H9 (cell line): Measurements from ENCODE around the gene NCMAP. TPM values are rescaled to one million over a fixed set of nuclear protein-coding genes. Genes with fewer than 3 reads are reported as not detected.

ENCODE experiments used
- DNase-seq: peaks from one replicate; pipeline ENCODE4 v3.0.0-alpha.2; 2017
- H2AFZ ChIP-seq: one replicate; pipeline ENCODE4 v1.6.1; 2013; ENCODE audit warnings: mild to moderate bottlenecking, low read length, control low read depth, moderate library complexity
- H2AK5ac ChIP-seq: 2 replicates; pipeline ENCODE4 v1.6.1; 2013; ENCODE audit warnings: low read length, control low read depth, mixed read lengths; ENCODE audit not compliant: insufficient read length
- H2BK120ac ChIP-seq: one replicate; pipeline ENCODE4 v1.6.1; 2013; ENCODE audit warnings: low read depth, mild to moderate bottlenecking, low read length, control low read depth, inconsistent platforms; ENCODE audit not compliant: poor library complexity, severe bottlenecking
- H2BK12ac ChIP-seq: 2 replicates; pipeline ENCODE4 v1.6.1; 2013; ENCODE audit warnings: low read length, control low read depth, mixed read lengths, low read depth; ENCODE audit not compliant: insufficient read length
- H2BK15ac ChIP-seq: 2 replicates; pipeline ENCODE4 v1.6.1; 2013; ENCODE audit warnings: low read depth, low read length, control low read depth
- H2BK20ac ChIP-seq: one replicate; pipeline ENCODE4 v1.6.1; 2013; ENCODE audit warnings: low read depth, mild to moderate bottlenecking, low read length, control low read depth, inconsistent platforms; ENCODE audit not compliant: poor library complexity, severe bottlenecking
- H2BK5ac ChIP-seq: 2 replicates; pipeline ENCODE4 v1.6.1; 2013; ENCODE audit warnings: low read length, control low read depth, mixed read lengths; ENCODE audit not compliant: insufficient read length
- H3K14ac ChIP-seq: 2 replicates; pipeline ENCODE4 v1.6.1; 2013; ENCODE audit warnings: low read length, control low read depth; ENCODE audit not compliant: insufficient read depth
- H3K18ac ChIP-seq: 2 replicates; pipeline ENCODE4 v1.6.1; 2013; ENCODE audit warnings: low read depth, mild to moderate bottlenecking, mixed read lengths, low read length, control low read depth; ENCODE audit not compliant: insufficient read length
- H3K23ac ChIP-seq: 2 replicates; pipeline ENCODE4 v1.6.1; 2013; ENCODE audit warnings: low read length, control low read depth, mixed read lengths, low read depth; ENCODE audit not compliant: insufficient read length
- H3K23me2 ChIP-seq: 2 replicates; pipeline ENCODE4 v1.6.1; 2013; ENCODE audit warnings: low read depth, mild to moderate bottlenecking, mixed read lengths, low read length, control low read depth; ENCODE audit not compliant: insufficient read length, poor library complexity, severe bottlenecking
- H3K27ac ChIP-seq: 2 replicates; pipeline ENCODE4 v1.5.1; 2013; ENCODE audit warnings: low read length, control low read depth, mixed read lengths, low read depth; ENCODE audit not compliant: insufficient read length
- H3K27me3 ChIP-seq: 2 replicates; pipeline ENCODE4 v1.6.1; 2013; ENCODE audit warnings: low read length, control low read depth, inconsistent platforms; ENCODE audit not compliant: insufficient read depth
- H3K4ac ChIP-seq: 2 replicates; pipeline ENCODE4 v1.6.1; 2013; ENCODE audit warnings: low read depth, mild to moderate bottlenecking, control low read depth, inconsistent platforms, low read length, moderate library complexity
- H3K4me1 ChIP-seq: 2 replicates; pipeline ENCODE4 v1.6.1; 2013; ENCODE audit warnings: low read length, control low read depth, inconsistent platforms; ENCODE audit not compliant: insufficient read depth
- H3K4me2 ChIP-seq: 2 replicates; pipeline ENCODE4 v1.6.1; 2013; ENCODE audit warnings: low read length, control low read depth, mixed read lengths; ENCODE audit not compliant: insufficient read length, insufficient read depth
- H3K56ac ChIP-seq: 2 replicates; pipeline ENCODE4 v1.6.1; 2013; ENCODE audit warnings: low read depth, mild to moderate bottlenecking, mixed read lengths, low read length, control low read depth; ENCODE audit not compliant: insufficient read length
- H3K79me1 ChIP-seq: 2 replicates; pipeline ENCODE4 v1.6.1; 2013; ENCODE audit warnings: low read depth, mild to moderate bottlenecking, moderate library complexity, low read length, control low read depth, inconsistent platforms; ENCODE audit not compliant: insufficient read depth, poor library complexity, severe bottlenecking
- H3K79me2 ChIP-seq: 2 replicates; pipeline ENCODE4 v1.6.1; 2013; ENCODE audit warnings: low read length, control low read depth, inconsistent platforms; ENCODE audit not compliant: insufficient read depth
- H3K9ac ChIP-seq: 2 replicates; pipeline ENCODE4 v1.6.1; 2013; ENCODE audit warnings: low read length, control low read depth, mixed read lengths; ENCODE audit not compliant: insufficient read length; ENCODE audit errors: extremely low read depth
- H3K9me3 ChIP-seq: one replicate; pipeline ENCODE4 v1.6.1; 2013; ENCODE audit warnings: low read depth, low read length, inconsistent platforms; ENCODE audit not compliant: control insufficient read depth
- H3T11ph ChIP-seq: one replicate; pipeline ENCODE4 v1.6.1; 2013; ENCODE audit warnings: mild to moderate bottlenecking, low read length, control low read depth, inconsistent platforms
- H4K20me1 ChIP-seq: one replicate; pipeline ENCODE4 v1.6.1; 2013; ENCODE audit not compliant: control insufficient read depth, insufficient read length, insufficient read depth
- H4K5ac ChIP-seq: 2 replicates; pipeline ENCODE4 v1.6.1; 2013; ENCODE audit warnings: low read depth, mild to moderate bottlenecking, mixed read lengths, low read length, control low read depth; ENCODE audit not compliant: insufficient read length
- H4K8ac ChIP-seq: replicated peaks from 2 replicates; pipeline ENCODE4 v1.6.1; 2013; ENCODE audit warnings: low read length, control low read depth, mixed read lengths, low read depth; ENCODE audit not compliant: insufficient read length
- H4K91ac ChIP-seq: 2 replicates; pipeline ENCODE4 v1.6.1; 2013; ENCODE audit warnings: low read depth, mild to moderate bottlenecking, moderate library complexity, mixed read lengths, low read length, control low read depth; ENCODE audit not compliant: insufficient read length
- H3K27ac Mint-ChIP-seq, 3 experiments: 2 replicates in 2 of 3; 3 replicates in 1 of 3; pipeline ENCODE4 v1.8.0; 2020 to 2021; ENCODE audit warnings: mixed read lengths in 3 of 3, mild to moderate bottlenecking in 1 of 3, moderate library complexity in 1 of 3
- H3K27me3 Mint-ChIP-seq: 2 replicates; pipeline ENCODE4 v1.8.0; 2021; ENCODE audit warnings: low read depth, mild to moderate bottlenecking, moderate library complexity, mixed read lengths
- H3K36me3 Mint-ChIP-seq, 3 experiments: 2 replicates in 2 of 3; 3 replicates in 1 of 3; pipeline ENCODE4 v1.8.0; 2020 to 2021; ENCODE audit warnings: low read depth in 3 of 3, mixed read lengths in 3 of 3; ENCODE audit not compliant: insufficient read depth in 1 of 3
- H3K4me1 Mint-ChIP-seq, 2 experiments: 2 replicates each; pipeline ENCODE4 v1.8.0; 2020; ENCODE audit warnings: mixed read lengths in 2 of 2
- H3K4me3 Mint-ChIP-seq, 2 experiments: 2 replicates in 1 of 2; 3 replicates in 1 of 2; pipeline ENCODE4 v1.8.0; 2020 to 2021; ENCODE audit warnings: mild to moderate bottlenecking in 2 of 2, mixed read lengths in 2 of 2, moderate library complexity in 1 of 2
- H3K9me3 Mint-ChIP-seq, 2 experiments: 2 replicates in 1 of 2; 3 replicates in 1 of 2; pipeline ENCODE4 v1.8.0; 2020; ENCODE audit warnings: mild to moderate bottlenecking in 2 of 2, mixed read lengths in 2 of 2, moderate library complexity in 1 of 2
- WGBS: extraction: QIAGEN DNeasy Blood & Tissue Kit; methylation state at CpG from one replicate; pipeline ENCODE4 v1.1.7; 2013; ENCODE audit warnings: missing lambda C conversion rate, low lambda C conversion rate, mixed read lengths; ENCODE audit not compliant: insufficient read length; ENCODE audit errors: extremely low coverage; 5-methylcytosine and 5-hydroxymethylcytosine counted together
- total RNA-seq: library from RNA; stranded (reverse); gene quantifications from 2 replicates; pipeline ENCODE4 v1.2.1, GENCODE V29; 2021
- TF ChIP-seq, protein P1 (sequence below): fragments of 200-600 bp; sonication (generic); conservative IDR thresholded peaks from 3 replicates; pipeline ENCODE4 v1.8.0; 2021; ENCODE audit warnings: antibody characterized with exemption, mild to moderate bottlenecking

The NCMAP gene
- total RNA-seq, 1 experiment from 2014 or later: 0.35 TPM

DNA sequence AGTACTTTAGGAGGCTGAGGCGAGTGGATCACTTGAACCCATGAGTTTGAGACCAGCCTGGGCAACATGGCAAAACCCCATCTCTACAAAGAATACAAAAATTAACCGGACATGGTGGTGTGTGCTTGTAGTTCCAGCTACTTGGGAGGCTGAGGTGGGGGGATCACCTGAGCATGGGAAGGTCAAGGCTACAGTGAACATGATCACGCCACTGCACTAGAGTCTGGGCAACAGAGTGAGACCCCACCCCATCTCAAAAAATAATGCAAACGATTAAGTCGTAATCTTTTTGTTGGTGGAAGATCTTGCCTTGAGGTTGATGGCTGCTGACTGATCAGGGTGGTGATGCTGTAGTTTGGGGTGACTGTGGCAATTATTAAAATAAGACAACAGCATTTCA, 47.0 kb upstream of the NCMAP start:
- no peak overlapping the region for H4K91ac ChIP-seq
- no peak overlapping the region for H3K9ac ChIP-seq
- no peak overlapping the region for H3K4me3 Mint-ChIP-seq
- H3K9me3 ChIP-seq: no peaks in the 10 kb centered on the region
- H3K4ac ChIP-seq: no peak overlapping the region
- TF ChIP-seq, protein P1, sequence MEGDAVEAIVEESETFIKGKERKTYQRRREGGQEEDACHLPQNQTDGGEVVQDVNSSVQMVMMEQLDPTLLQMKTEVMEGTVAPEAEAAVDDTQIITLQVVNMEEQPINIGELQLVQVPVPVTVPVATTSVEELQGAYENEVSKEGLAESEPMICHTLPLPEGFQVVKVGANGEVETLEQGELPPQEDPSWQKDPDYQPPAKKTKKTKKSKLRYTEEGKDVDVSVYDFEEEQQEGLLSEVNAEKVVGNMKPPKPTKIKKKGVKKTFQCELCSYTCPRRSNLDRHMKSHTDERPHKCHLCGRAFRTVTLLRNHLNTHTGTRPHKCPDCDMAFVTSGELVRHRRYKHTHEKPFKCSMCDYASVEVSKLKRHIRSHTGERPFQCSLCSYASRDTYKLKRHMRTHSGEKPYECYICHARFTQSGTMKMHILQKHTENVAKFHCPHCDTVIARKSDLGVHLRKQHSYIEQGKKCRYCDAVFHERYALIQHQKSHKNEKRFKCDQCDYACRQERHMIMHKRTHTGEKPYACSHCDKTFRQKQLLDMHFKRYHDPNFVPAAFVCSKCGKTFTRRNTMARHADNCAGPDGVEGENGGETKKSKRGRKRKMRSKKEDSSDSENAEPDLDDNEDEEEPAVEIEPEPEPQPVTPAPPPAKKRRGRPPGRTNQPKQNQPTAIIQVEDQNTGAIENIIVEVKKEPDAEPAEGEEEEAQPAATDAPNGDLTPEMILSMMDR: no peak
- H2AFZ ChIP-seq: no peak overlapping the region
- H3K79me2 ChIP-seq: no peaks in the 10 kb centered on the region
- H2BK15ac ChIP-seq: no peak overlapping the region
- H2BK5ac ChIP-seq: no peak overlapping the region
- peaks cover 0 to 8% (median 0%) of the 10 kb centered on the region in 3 experiments; a peak in 1 of 7 replicates for H3K36me3 Mint-ChIP-seq
- H3K9me3 Mint-ChIP-seq: no peaks in the 10 kb centered on the region
- no peak overlapping the region for H3K14ac ChIP-seq
- no peak overlapping the region for H3K18ac ChIP-seq
- no peak overlapping the region for H3K23ac ChIP-seq
- no peaks in the 10 kb centered on the region for H3K23me2 ChIP-seq
- H4K8ac ChIP-seq: no peak overlapping the region
- no peak overlapping the region for H2BK120ac ChIP-seq
- H3K27me3 Mint-ChIP-seq: peaks cover 3% of the 10 kb centered on the region; the same call in 1 of the 2 replicates
- peaks cover 44 to 60% of the 10 kb centered on the region in 2 experiments for H3K4me1 Mint-ChIP-seq
- H3K4me1 ChIP-seq: peaks cover 6% of the 10 kb centered on the region; the same call in 1 of the 2 replicates
- no peaks in the 10 kb centered on the region for H4K20me1 ChIP-seq
- H3K56ac ChIP-seq: no peak overlapping the region
- H3K27ac Mint-ChIP-seq: no peak overlapping the region
- no peak for DNase-seq
- H3K27ac ChIP-seq: no peak overlapping the region
- no peak overlapping the region for H3T11ph ChIP-seq
- no peaks in the 10 kb centered on the region for H3K79me1 ChIP-seq
- no peaks in the 10 kb centered on the region for H3K27me3 ChIP-seq
- H4K5ac ChIP-seq: no peak overlapping the region
- WGBS: no CpG with 5 or more reads among the region's 5 CpGs
- no peak overlapping the region for H3K4me2 ChIP-seq
- no peak overlapping the region for H2BK20ac ChIP-seq
- no peak overlapping the region for H2BK12ac ChIP-seq
- H2AK5ac ChIP-seq: no peak overlapping the region
